Suppressor macrophage treated with lipopolysaccharide for 1 hour (primary cell): ENCODE measurements around the gene HIP1R.
A peak's percentile ranks its signal among the peaks of the same experiment; 100 is the strongest.

Experiments used
- DNase-seq, 3 donors: peaks; one replicate each; pipeline ENCODE4 v3.0.0-alpha.2; 2020 to 2022

HIP1R gene

DNA sequence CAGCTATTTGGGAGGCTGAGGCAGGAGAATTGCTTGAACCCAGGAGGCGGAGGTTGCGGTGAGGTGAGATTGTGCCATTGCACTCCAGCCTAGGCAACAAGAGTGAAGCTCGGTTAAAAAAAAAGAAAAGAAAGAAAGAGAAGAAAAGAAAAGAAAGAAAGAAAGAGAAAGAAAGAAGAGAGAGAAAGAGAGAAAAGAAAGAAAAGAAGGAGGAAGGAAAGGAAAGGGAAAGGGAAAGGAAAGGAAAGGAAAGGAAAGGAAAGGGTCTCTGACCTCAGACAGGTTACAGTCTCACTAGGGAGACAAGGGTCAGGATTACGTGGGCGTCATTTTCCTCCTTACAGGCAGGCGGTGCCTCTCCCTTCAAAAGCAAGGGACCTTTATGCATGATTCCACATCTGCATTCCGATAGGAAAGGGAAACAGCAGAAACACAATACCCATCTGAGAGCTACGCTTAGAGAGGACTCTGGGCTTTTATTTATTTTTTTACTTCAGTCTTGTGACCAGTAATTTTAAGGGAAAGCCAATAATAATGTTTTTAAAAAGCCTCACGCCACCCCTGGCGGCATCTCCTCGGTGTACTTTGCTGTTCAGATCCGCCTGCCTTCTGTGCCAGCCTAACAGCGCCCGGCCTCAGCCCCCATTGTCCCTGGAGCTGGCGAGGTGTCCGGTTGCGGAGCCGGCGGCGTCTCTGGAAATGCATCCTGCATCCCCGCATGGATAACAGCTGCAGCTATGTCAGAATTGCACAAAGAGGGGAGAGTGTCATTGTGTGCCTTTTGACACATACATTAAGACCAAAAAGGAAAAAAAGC is 945 bp upstream of the HIP1R start:
- DNase-seq: peak; percentile 39 to 44 (median 42)

DNA sequence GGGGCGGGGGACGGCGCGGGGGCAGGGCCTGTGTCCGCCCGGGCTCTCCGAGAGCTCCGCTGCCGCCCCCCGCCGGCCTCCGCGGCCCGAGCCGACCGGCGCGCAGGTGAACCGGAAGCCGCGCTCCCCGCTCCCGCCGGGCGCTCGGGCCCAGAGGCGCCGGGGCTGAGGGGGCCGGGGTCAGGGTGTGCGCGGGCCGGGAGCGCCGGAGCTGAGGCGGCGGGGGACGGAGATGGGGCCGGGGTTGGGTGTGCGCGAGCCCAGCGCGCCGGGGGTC is 431 bp downstream of the HIP1R start:
- no peak for DNase-seq

DNA sequence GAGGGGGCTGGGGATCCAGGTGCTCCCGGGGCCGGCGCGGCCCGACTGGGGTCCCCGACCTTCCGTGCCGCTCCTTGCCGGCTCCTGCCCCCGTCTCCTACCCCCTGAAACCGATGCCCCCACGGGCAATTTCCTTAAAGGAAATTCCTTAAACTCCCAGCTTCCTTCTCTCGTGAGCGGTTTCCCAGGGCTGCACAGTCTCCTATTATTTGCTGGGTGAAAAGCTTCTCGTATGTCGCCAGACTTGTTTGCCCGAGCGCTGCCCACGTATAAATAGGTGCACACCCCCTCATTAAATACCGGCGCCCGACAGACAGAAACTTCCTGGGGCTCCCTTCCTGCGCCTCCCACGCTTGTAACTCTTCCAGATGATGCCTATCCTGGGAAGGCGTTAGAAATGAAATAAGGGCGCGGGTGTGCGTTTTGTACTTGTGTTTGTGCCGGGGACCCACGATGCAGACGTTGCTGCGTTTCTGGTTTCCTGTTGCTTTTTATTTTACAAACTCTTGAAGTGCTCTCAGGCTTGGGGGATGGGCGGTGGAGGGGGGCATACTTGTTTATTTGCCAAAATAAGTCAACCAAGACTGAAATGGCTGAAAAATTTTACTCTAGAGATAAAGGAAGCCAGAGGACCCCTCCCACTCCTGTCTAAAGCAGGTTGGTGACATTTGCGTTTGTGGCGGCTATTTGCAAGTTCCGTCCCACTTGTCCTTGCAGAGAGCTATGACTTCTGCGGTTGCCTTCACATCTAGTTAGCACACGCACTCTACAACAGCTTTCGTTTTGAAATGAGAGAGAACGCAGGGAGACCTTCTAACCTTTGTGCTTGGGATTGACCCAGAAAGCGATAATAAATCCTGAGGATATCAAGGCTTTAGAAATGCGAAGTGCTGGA is 1.0 kb downstream of the HIP1R start:
- peak; percentile 33 to 48 (median 39) for DNase-seq

DNA sequence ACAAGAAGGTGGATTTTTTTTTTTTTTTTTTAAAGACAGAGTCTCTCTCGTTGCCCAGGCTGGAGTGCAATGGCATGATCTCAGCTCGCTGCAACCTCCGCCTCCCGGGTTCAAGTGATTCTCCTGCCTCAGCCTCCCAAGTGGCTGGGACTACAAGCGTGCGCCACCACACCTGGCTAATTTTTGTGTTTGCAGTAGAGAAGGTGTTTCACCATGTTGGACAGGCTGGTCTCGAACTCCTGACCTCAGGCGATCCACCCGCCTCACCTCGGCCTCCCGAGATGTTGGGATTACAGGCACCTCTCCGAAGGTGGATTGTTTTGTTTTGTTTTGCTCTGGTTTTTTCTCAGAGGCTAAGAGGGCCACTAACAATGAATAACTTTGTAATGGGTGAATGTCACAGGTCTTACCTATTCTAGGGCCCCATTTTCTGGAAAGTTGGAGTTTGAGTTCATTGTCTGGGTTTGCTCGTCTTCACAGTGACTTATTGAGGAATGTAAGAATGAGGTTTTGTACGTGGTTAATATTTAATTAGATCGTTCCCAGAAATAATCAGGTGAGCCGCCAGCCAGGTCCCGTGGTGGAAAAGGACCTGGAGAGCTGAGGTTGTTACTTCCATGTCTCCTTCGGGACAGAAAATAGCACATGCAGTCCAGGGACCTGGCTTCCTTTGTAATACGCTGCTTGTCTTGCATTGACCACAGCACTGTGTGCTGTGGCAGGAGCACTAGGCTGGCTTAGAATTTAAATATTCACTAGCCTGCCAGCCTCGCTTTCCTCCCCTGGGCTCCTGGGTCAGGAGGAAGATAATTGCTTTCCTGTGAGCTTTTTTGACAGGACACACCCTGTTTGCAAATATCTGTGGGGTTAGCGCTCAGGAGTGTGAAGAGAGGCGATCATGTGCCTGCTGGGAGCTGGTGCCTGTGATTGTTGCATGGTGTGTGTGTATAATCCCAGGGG is 2.3 kb downstream of the HIP1R start:
- no peak for DNase-seq

DNA sequence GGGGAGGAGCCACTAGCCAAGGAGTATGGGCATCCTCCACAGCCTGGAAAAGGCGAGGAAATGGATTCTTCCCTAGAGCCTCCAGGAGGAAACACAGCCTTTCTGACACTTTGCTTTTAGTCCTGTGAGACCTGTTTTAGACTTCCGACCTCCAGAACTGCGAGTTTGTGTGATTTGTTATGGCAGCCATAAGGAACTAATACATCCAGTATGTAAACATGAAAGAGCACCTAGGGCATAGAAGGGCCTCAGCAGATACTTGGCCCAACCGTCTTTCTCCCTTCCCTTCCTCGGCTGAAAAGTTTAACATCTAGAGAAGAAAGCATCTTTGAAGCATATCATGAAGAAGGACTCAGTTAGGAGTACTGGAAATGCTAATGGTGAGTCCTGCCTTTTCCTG is 3.6 kb downstream of the HIP1R start:
- no peak for DNase-seq

DNA sequence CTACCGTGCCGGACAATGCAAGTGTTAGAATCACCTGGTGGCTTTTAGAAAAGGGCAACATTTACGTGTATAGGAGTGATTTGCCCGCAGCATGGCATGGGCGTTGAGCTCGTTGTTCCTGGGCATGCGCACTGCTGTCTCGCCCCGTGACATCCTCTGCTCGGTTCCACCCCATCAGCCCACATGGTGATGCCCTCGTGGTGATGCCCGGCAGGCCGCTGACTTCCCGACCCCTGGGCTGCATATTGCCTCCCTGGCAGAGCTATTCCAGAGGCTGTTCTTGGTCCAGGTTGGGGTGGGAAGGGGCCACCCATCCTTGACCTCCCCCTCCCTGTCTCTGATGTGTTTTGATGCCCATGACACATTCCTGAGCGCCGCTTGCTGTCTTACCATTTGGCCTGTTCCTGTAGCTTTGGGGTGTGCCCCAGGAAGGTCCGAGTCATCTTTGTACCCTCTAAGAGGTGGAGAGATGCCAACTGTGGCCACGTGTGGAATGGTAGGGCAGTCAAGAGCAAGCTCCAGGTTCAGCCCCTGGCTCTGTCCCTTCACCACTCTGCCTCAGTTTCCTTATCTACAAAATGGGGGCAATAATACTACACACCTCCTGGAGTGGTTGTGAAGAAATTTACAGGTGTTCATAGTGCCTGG is 4.8 kb downstream of the HIP1R start:
- DNase-seq: no peak

DNA sequence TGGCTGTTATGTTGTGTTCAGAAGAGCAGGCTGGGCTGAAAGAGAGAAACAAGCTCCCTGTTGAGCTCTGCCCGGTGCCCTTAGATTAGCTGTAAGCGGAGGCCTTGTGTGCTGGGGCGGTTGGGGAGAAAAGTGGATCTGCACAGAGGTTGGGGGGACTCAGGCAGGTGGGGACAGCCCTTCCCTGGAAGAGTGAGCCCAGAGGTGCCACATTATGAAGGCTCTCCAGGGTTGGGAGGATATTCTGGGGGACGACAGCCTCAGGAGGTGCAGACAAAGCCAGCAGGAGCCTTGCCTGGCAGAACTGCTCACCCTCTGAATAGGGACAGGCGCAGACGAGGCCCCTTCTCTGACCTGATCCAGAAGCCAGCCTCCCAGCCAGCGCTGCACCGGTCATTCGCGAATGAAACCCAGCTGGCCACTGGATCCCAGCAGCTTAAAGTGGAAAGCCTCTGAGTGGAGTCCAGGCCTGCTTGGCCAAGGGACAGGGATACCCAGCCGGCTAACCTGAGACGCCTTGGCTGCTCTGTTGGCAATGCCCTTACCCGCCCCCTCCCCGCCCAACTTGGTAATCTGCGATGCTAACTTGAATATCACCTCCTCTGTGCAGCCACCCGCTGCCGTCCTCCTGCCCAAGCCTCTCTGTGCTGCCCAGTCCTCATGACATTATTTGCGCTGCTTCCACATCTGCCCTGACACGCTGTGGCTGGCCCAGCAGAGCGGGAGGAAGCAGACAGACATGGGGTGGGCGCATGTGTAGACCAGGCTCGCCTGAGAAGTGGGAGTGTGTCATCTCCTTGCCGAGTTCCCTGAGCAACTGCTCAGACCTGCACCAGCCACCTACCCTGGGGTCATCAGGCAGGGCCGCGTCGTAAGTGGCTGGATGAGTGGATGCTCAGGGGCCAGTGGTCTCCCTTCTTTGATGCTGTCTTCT is 5.6 kb downstream of the HIP1R start:
- no peak for DNase-seq

DNA sequence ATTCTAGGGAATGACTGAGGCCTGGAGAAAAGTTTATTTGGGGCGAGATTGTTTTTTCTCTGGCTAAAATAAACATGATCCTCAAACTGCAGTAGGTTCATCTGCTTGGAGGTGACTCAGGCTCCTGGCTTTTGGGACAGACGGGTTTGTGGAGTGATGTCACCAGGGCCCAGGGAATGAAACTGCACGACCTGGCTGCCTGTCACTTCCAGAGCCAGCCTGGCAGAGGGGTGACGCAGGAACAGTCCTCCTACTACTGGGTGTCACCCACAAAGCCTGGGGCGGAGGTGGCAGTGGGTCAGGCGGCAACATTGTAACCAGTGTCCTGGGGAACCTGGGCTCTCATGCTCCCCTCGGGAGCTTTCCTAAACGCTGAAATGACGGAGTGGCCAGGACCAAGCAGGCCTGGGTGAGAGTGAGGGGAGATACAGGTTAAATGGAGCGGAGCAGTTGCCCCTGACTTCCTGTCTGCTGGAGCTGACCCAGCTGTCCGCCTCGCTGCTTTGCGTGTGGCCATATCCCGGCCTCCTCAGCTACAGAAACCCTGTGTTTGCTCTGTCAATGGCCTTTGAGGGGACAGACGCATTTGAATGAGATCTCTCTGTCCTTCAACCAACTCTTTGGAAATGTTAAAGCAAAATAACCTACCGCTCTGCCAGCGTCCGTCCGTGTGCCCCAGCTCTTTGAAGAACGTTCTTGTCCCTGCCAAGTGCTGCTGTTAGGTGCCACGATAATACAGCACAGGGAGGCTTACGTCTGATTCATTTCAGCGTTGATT is 6.5 kb downstream of the HIP1R start:
- no peak for DNase-seq

DNA sequence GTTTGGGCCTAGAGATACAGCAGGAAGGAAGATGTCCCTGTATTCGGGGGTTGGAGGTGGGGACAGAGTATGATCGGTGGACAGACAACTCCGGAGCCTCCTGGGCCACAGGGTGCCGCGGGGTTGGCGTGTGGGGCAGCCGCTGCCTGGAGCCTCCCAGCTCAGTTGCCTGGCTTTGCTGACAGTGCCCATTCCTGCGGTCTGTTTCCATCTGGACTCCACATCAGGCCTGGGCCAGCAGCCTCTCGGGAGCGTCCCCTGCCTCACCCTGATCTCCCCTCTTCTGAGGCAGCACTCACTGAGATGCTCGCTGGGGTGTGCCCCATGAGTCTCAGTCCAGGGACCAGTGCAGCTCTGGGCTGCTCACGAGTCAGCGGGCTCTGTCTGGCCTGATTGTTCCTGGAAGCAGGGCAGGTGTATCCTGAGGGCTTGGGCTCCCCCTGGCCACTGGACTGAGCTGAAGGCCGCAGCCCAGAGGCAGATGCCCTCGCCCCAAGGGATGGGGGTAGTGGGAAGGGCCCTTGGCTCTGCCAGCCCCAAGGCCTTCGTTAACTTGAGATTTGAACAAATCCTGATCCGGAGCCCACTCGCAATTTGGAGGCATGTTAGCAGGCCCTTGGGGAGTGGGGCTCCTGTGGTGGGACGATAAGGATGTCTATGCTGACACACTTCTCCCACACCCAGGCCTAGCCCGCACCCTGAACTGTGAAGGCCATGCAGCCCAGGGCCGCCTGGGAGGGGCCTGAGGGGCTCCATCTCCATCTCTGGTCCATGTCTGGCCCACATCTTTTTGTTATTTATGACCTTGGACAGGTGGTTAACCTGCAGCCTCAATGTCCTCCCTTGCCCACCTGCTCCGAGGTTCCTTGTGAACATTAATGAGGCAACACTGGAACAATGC is 7.5 kb downstream of the HIP1R start:
- DNase-seq: no peak

DNA sequence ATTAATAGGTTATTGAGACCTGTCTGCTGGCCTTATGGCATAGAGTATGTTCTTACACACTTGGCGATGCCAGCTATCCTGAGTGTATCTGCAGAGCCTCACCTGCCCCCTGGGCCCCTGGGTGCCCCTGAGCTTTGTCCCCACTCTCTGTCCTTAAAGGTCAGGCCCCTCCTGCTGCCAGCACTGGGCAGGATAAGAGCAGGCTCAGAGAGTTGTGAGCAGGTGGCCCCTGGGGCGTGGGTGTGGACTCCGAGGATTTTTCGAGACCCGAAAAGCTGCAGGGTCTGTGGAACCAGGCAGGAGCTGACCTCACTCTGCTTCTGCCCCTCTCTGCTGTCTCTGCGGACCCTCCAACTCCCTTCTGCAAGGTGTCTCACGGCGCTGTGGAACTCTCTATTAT is 8.2 kb downstream of the HIP1R start:
- DNase-seq: no peak

DNA sequence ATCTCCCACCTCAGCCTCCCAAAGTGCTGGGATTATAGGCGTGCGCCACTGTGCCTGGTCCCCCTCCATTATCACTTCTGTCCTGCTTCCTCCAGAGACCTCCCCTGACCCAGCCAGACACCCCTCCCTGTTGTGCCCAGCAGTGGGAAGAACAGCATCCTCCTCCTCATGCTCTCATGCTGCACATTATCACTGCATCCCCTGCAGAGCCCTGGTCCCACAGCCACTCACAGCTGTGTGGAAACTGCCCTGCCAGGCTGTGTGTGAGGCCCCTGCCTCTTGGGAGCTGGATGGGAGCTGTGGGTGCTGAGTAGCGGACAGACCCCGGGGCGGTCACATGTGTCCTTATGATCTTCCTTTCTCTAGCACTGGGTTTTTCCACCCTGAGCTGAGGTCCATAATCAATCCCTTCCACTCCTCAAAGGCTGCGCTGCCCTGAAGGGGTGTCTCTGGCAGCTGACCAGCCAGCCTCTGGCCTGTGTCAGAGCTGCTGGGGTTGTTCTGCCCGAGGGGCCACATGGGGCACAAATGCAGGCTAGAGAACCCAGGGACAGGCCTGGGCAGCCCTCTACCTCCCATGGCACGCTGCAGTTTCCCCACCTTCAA is 9.2 kb downstream of the HIP1R start:
- no peak for DNase-seq

DNA sequence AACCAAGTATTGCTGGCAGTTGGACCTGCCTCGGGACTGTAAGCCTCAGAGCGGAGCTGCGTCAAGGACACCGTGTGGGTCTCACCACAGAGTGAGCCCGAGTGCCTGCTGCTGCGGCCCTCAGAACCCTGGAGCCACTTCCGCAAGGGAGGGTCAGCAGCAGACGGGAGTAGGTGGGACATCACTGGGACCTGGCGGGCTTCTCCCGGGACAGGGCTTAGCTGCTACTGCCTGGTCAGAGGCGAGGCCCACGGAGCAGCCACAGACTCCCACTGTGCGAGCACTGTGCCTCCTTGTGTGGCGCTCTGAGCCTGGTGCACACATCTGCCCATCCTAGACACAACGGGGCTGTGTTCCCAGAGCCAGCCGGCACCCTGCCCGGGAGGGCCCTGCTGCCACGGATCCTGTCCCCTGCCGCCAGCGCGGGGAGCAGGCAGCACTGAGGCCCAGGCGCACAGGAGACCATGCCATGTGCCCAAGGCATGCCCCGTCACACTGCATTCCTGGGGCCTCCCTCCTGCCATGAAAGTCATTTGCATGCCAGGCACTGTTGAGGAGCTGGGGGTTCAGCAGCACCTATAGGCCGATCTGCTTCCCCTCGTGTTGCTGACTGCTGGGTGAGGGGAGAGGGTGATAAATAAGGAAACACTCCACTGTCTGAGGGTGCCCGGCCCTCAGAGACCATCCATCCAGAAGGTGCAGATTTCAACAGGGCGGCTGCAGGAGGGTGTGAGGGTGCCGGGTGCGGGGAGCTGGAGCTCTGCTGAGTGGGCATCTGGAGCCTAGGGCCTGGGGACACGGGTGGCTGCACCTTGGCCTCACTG is 10.0 kb downstream of the HIP1R start:
- no peak for DNase-seq

DNA sequence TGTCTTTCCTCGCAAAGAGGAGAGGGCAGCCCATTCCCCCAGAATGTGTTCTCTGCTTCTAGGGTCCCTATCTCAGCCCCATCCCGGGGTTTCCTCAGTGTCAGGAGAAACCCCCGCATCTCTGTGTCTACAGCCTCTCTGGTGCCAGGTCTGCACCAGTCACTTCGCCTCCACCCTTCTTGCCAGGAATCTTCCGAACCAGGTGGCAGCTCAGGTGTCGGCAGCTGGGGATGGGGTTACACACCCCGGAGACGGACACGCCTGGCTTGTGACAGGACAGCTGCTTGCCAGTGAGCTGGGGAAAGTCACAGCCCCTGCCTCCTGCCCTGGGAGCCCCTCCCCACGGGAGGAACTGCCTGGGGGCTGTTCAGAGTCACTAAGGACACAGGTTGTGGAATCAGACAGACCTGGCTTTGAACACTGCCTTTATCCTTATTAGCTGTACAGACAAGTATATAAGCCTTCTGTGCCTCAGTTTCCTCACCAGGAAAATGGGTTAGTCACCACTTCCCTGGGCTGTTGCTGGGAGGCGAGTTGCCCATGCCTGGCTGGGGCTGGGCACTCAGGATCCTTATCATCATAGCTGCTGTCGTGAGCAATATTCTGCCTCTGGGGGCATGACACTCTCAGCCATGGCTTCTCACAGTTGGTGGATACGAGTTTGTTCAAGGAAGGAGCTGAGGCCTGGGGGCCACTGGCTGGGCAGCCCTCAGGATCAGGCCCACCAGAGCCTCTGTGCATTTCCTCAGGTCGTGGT is 10.8 kb downstream of the HIP1R start:
- no peak for DNase-seq

DNA sequence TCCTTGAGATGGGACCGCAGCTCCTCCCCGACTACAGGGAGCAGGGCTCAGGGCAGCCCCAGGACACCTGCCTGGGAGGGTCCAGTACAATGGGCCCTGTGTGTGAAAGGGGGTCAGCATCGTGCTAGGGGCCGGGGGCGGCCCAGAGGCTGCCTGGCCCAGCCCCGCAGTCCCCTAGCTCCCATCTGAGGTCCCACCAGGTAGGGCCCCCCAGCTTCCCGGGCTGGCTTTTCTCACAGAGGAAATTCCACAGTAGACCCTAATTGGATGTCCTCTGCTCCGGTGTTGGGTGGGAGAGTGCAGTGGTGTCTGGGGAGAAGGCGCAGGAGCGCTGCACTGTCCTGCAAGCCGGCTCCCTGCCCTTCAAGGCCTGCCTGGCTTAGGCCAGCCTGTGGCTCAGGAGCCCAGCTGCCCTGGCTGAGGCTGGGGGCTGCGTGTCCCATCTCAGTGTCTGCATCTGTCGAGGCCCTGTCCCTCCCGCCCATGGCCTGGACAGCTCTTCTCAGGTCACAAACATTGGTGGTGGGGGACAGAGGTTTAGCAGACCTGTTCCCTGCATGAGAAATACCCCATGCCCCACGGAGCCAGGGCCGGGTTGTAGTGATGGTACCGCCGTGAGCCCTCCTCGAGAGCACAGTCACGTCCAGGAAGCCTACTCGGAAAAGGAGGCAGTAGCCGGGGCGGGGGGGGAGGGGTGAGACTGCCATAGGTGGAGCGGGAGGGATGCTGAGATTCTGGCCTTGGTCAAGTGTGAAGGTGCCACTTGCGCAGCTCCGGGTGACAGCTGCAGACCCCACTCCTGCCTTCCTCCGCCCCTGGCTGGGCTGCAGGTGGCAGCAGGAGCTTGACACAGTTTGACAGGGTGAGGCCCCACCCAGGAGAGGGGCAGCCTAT is 11.6 kb downstream of the HIP1R start:
- no peak for DNase-seq

DNA sequence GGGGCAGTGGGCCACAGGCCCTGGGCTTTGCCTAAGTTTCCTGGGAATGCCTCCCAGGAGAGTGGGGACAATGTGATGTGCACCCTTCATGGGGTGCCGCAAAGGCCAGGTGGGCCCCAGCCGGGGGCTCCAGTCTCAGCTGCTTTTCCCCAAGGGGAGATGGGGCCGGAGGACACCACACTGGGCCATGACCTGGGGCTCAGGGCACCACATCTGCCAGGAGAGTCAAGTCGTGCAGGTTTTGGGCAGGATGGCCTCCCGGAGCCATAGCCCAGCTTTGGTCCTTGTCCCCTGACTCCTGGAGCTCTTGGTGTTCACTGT is 12.2 kb downstream of the HIP1R start:
- DNase-seq: no peak

DNA sequence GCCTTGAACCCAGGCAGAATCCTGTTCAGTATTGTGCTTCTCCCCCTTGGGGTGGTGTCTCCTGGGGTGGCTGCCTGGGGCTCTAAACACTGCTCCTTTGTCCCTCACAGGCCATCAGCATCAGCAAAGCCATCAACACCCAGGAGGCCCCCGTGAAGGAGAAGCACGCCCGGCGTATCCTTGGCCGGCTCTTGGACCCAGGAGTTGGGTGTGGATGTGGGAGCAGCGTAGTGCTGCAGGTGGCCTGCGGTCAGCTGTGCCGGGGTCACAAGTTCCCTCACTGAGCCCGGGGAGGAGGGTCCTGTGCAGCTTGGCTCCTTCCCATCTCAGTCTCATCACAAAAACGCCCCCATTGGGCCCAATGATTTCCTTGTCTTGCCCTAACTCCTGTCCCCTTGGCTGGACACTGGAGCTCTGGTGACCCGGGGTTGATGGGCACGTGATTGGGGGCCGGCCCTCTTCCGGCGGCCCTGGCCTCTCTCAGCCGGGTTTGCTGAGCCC is 12.7 kb downstream of the HIP1R start:
- no peak for DNase-seq
